Measurements from ENCODE around the gene TPRG1. TPM values are rescaled to one million over a fixed set of nuclear protein-coding genes. Genes with fewer than 3 reads are reported as not detected.

Gene TPRG1
- total RNA-seq, 1 experiment from 2014 or later: 1.0 TPM

- intact Hi-C loops (cut with micrococcal nuclease; ENCODE audit: unreplicated experiment): no loop called here
Measured at GRCh38 chr3:189158034-189158433, 13.7 kb upstream of the TPRG1 start.

GRCh38 chr3:189160519-189161309, 11.1 kb upstream of the TPRG1 start:
- DNase-seq (ENCODE audit: low spot score): no peak
- BruUV-seq (replicated peaks): no TSS peak
- Histone ChIP-seq H3K27ac (ENCODE audit: low read depth, low read length, poor library complexity, severe bottlenecking) (no peak overlapping the region), H3K4me1 (ENCODE audit: insufficient read depth, low read length, poor library complexity, severe bottlenecking) (no peaks in the 10 kb centered on the region), H3K36me3 (ENCODE audit: insufficient read depth, low read length, poor library complexity, severe bottlenecking) (no peaks in the 10 kb centered on the region), H3K9me3 (ENCODE audit: low read depth, low read length, poor library complexity, severe bottlenecking) (no peaks in the 10 kb centered on the region), H3K4me3 (ENCODE audit: low read depth, low read length, poor library complexity, severe bottlenecking) (no peak overlapping the region), H3K27me3 (replicated peaks; ENCODE audit: insufficient read depth, low read depth, low read length, poor library complexity) (no peaks in the 10 kb centered on the region)
- intact Hi-C loops (cut with micrococcal nuclease; ENCODE audit: unreplicated experiment): no loop called here
- CTCF ChIA-PET: no interaction called here
- TF ChIP-seq CTCF (conservative IDR thresholded peaks at IDR 0.05; ENCODE audit: low read depth, low read length) (no peak), EZH2 (IDR thresholded peaks at IDR 0.05; ENCODE audit: borderline replicate concordance, low read depth, low read length, poor library complexity, severe bottlenecking) (no peak)
- POLR2A ChIA-PET (ENCODE audit: low non-redundant PET): no interaction called here

More at GRCh38 chr3:189158034-189158433, 13.7 kb upstream of the TPRG1 start:
- TF ChIP-seq EZH2 (IDR thresholded peaks at IDR 0.05; ENCODE audit: borderline replicate concordance, low read depth, low read length, poor library complexity, severe bottlenecking) (no peak), CTCF (conservative IDR thresholded peaks at IDR 0.05; ENCODE audit: low read depth, low read length) (no peak)
- DNase-seq (ENCODE audit: low spot score): peak; percentile 19
- Histone ChIP-seq H3K4me3 (ENCODE audit: low read depth, low read length, poor library complexity, severe bottlenecking) (no peak overlapping the region), H3K9me3 (ENCODE audit: low read depth, low read length, poor library complexity, severe bottlenecking) (no peaks in the 10 kb centered on the region), H3K27ac (ENCODE audit: low read depth, low read length, poor library complexity, severe bottlenecking) (no peak overlapping the region), H3K36me3 (ENCODE audit: insufficient read depth, low read length, poor library complexity, severe bottlenecking) (no peaks in the 10 kb centered on the region), H3K4me1 (ENCODE audit: insufficient read depth, low read length, poor library complexity, severe bottlenecking) (no peaks in the 10 kb centered on the region), H3K27me3 (replicated peaks; ENCODE audit: insufficient read depth, low read depth, low read length, poor library complexity) (no peaks in the 10 kb centered on the region)
- POLR2A ChIA-PET (ENCODE audit: low non-redundant PET): no interaction called here
- CTCF ChIA-PET: no interaction called here
- no TSS peak for BruUV-seq (replicated peaks)

GRCh38 chr3:189165092-189165612, 6.6 kb upstream of the TPRG1 start:
- CTCF ChIA-PET: no interaction called here
- Histone ChIP-seq H3K27ac (ENCODE audit: low read depth, low read length, poor library complexity, severe bottlenecking) (no peak overlapping the region), H3K4me3 (ENCODE audit: low read depth, low read length, poor library complexity, severe bottlenecking) (no peak overlapping the region), H3K9me3 (ENCODE audit: low read depth, low read length, poor library complexity, severe bottlenecking) (no peaks in the 10 kb centered on the region), H3K4me1 (ENCODE audit: insufficient read depth, low read length, poor library complexity, severe bottlenecking) (no peaks in the 10 kb centered on the region), H3K27me3 (replicated peaks; ENCODE audit: insufficient read depth, low read depth, low read length, poor library complexity) (no peaks in the 10 kb centered on the region), H3K36me3 (ENCODE audit: insufficient read depth, low read length, poor library complexity, severe bottlenecking) (no peaks in the 10 kb centered on the region)
- TF ChIP-seq CTCF (conservative IDR thresholded peaks at IDR 0.05; ENCODE audit: low read depth, low read length): no peak
- intact Hi-C loops (cut with micrococcal nuclease; ENCODE audit: unreplicated experiment): no loop called here
- no TSS peak for BruUV-seq (replicated peaks)
- POLR2A ChIA-PET (ENCODE audit: low non-redundant PET): no interaction called here
- DNase-seq (ENCODE audit: low spot score): no peak

Data from A673 (cell line).